HG03025 (cell line): ENCODE data around the gene AP5S1.

Experiments used
- ATAC-seq: cut with Tn5 transposase; IDR thresholded peaks from one replicate; pipeline ENCODE4 v1.9.1; 2021; ENCODE audit warnings: mild to moderate bottlenecking, moderate library complexity; ENCODE audit not compliant: unreplicated experiment, low FRiP score

Gene AP5S1

GRCh38 chr20:3871550-3872265 is 51.4 kb downstream of the AP5S1 start:
- no peak for ATAC-seq

GRCh38 chr20:3873507-3873906 is 53.2 kb downstream of the AP5S1 start:
- no peak for ATAC-seq

GRCh38 chr20:3874194-3874844 is 54.0 kb downstream of the AP5S1 start:
- ATAC-seq: no peak

- ATAC-seq: no peak
Measured at GRCh38 chr20:3875378-3875974, 55.1 kb downstream of the AP5S1 start.

- no peak for ATAC-seq
Measured at GRCh38 chr20:3876000-3876399, 55.7 kb downstream of the AP5S1 start.

GRCh38 chr20:3876676-3877075 is 56.3 kb downstream of the AP5S1 start:
- no peak for ATAC-seq
